ENCODE results near the gene CSTPP1. TPM values are rescaled to one million over a fixed set of nuclear protein-coding genes. Genes with fewer than 3 reads are reported as not detected.
A peak's percentile ranks its signal among the peaks of the same experiment; 100 is the strongest.

CSTPP1 gene
- total RNA-seq, 3 donors from 2014 or later = 31.9 to 41.1 (median 32.8) TPM

DNA sequence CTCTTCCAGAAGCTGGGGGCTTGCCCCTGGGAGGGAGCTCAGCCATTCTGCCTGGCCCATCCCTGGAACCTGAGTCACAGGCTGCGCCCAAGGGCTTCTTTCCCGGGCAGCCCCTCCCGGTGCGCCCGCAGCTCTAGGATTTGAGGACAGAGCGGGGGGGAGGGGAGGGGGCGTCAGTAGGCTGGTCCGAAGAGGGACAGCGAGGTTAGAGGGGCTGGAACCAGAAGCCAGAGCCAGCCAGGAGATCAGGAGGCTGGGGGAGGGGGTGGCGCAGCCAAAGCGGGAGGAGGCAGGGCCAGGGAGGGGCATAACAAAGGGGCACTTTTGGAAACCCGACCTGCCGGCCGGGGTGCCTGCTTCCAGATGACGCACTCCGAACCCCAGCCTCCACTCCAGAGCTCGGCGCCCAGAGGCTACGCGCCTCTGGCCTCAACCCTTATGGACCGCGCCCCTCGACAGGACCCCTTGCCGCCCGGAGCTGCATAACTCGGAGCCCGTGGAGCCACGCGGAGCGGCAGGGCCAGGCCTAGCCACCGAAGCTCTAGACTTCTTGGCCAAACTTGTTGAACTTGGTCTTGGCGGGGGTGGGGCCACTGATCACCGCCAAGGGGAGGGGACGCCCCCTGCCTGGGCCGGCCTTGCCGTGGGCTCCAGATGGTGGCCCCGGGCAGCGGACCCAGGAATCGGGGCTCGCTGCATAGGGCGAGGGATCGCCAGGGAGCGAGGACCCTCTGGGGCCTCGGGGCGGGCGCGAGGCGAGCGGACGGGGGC, 248.9 kb downstream of the CSTPP1 start:
- H3K9me3 ChIP-seq = no peaks in the 10 kb centered on the region
- H3K36me3 ChIP-seq (ENCODE audit: low read depth) = no peaks in the 10 kb centered on the region
- intact Hi-C loops (cut with DNase I, micrococcal nuclease) = no loop called here
- H3K4me3 ChIP-seq = peak overlapping the region; percentile 22
- DNase-seq (peak in 1 of 3 donors; percentile 49), ATAC-seq (peak; percentile 24)
- peaks cover 19% of the 10 kb centered on the region for H3K4me1 ChIP-seq (ENCODE audit: low read depth)
- no peak for TF ChIP-seq CTCF (IDR thresholded peaks at IDR 0.05)

DNA sequence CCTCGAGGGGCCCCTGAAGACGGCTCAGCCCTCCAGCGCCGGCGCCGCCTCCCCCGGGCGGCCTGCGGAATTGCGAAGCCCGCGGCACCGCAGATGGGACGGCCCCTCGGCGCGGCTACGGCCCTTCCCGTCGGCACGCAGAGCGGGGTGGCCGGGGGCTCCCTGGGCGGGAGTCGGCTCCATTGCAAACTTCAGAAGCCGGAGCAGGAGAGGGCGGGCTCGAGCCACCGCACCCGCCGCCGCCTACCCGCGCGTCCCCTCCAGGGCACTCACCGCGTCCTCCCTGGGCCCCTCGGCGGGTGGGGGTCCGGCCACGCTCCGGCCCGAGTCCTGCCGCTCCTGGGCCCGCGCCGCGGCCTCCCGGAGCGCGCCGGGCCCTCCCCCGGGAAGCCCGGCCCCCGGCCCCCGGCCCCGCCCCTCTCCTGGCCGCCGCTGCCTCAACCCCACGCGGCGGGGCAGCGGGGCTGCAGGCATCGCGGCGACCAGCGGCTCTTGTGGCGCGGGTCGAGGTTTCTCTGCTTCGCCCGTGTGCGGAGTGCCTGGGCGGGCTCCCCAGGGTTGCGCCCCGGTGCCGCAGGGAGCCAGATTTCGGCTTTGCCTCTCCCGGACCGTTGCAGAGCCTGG, 249.6 kb downstream of the CSTPP1 start, which contains the start of gene PACSIN3:
Gene PACSIN3, minus strand, starts transcription at position 359 of the 624 bp plus-strand sequence. CDS start 3,707 bp downstream, outside the sequence.
- ATAC-seq = peak; percentile 70
- intact Hi-C loops (cut with DNase I, micrococcal nuclease) = no loop called here
- peaks cover 19% of the 10 kb centered on the region for H3K4me1 ChIP-seq (ENCODE audit: low read depth)

DNA sequence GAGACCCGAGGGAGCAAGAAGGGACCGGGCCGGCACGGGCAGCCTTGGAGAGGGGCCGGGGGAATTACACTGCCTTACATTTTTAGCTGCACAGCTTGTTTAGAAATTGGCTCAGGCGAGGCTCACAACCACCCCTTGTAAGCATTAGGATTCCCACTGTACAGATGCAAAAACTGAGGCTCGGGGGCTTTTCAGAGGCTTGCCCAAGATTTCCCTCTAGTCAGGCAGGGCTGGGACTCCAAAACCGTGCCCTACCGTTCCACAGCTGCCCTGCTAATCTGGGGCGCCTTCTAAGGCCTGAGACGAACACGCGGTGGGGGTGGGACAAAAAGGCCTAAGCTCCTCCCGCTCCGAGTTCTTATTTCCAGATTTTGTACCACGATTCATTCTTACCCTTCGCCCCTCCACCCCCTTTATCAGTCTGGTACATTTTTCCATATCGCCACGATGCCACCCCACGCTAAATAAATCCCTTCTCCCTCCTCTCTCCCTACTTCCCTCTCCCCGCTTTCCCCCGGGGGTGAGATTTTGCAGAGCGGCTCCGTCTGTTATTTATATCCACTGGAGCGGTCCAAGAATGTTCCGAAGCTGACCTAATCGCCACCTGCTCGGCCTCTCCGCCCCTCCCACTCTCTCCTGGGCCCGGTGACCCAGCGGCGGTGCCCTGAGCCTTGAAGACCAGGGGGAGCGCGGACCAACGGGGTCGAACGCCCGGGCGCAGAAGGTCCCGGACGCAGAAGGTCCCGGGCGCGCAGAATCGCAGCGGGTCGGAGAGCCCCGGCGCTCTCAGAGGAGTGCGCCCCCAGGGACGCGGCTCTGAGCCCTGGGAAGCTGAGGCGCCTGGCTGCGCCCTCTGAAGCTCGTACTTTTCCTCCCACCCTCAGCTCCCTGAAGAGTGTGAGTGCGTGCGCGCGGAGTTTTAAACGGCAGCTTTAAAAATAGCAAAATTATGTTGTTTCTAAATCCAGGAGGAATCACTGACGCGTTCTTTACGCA, 250.4 kb downstream of the CSTPP1 start:
- intact Hi-C loops (cut with DNase I, micrococcal nuclease) = no loop called here
- Histone ChIP-seq H3K36me3 (ENCODE audit: low read depth) (no peaks in the 10 kb centered on the region), H3K4me3 (peak overlapping the region; percentile 22), H3K4me1 (ENCODE audit: low read depth) (peaks cover 19% of the 10 kb centered on the region), H3K9me3 (no peaks in the 10 kb centered on the region)
- no peak for TF ChIP-seq CTCF (IDR thresholded peaks at IDR 0.05)
- ATAC-seq (peak; percentile 43), DNase-seq (peak in 2 of 3 donors; percentile 43 to 45)

More for the DNA sequence above, 249.6 kb downstream of the CSTPP1 start, which contains the start of gene PACSIN3:
- Histone ChIP-seq H3K9me3 (no peaks in the 10 kb centered on the region), H3K4me3 (peak within 1 kb of the TSS; percentile 22), H3K36me3 (ENCODE audit: low read depth) (no peaks in the 10 kb centered on the region)
- peak in 1 of 3 donors; percentile 59 for DNase-seq
- TF ChIP-seq CTCF (IDR thresholded peaks at IDR 0.05) = no peak

- no peak for DNase-seq
- intact Hi-C loops (cut with DNase I, micrococcal nuclease) = no loop called here
- TF ChIP-seq CTCF (IDR thresholded peaks at IDR 0.05) = no peak
- H3K4me1 ChIP-seq (ENCODE audit: low read depth) = peaks cover 19% of the 10 kb centered on the region
- no peaks in the 10 kb centered on the region for H3K9me3 ChIP-seq
- no peak overlapping the region for H3K4me3 ChIP-seq
- H3K36me3 ChIP-seq (ENCODE audit: low read depth) = no peaks in the 10 kb centered on the region
- ATAC-seq = no peak
These were observed 251.2 kb downstream of the CSTPP1 start for GRCh38 chr11:47187723-47188122.

DNA sequence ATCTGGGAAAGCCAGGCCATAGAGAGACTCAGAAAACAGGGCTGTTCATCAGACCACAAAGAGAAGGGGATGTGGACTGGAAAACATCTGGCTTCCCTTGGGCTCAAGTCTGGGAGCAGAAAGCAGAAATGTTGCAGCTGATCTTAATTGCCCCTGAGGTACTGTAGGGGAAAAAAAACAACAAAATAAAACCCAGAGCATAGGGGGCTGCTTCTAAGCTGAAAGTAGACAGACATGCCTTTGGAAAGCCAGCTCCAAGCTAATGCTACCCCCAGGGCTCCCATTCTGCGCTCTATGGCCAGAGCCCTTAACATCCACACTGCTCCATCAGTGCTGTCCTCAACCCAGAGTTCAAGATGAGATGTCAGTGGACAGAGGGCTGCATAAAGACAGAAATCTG, 251.7 kb downstream of the CSTPP1 start:
- no peaks in the 10 kb centered on the region for H3K9me3 ChIP-seq

More for the DNA sequence above, 251.7 kb downstream of the CSTPP1 start:
- no peaks in the 10 kb centered on the region for H3K36me3 ChIP-seq (ENCODE audit: low read depth)
- peaks cover 19% of the 10 kb centered on the region for H3K4me1 ChIP-seq (ENCODE audit: low read depth)
- ATAC-seq (no peak), DNase-seq (no peak)
- no peak overlapping the region for H3K4me3 ChIP-seq
- no peak for TF ChIP-seq CTCF (IDR thresholded peaks at IDR 0.05)
- intact Hi-C loops (cut with DNase I, micrococcal nuclease) = no loop called here
